Activated CD4-positive, alpha-beta memory T cell treated with anti-CD3 and anti-CD28 coated beads, Interleukin-2, amount 10 ng/mL, durations not matched to agents 7 days and 5 days (primary cell): ENCODE measurements around the gene PDE4D. TPM values are rescaled to one million over a fixed set of nuclear protein-coding genes. Genes with fewer than 3 reads are reported as not detected.

Experiments
- CTCF ChIA-PET: fragments of 350-600 bp; sonication (Branson Sonifier 250); formaldehyde crosslinking; loops from one replicate; lab custom pipeline; 2021; ENCODE audit warnings: antibody characterized with exemption, inconsistent platforms; lab: Charles Lee
- POLR2A ChIA-PET: fragments of 350-600 bp; sonication (Branson Sonifier 250); formaldehyde crosslinking; loops from one replicate; lab custom pipeline; 2021; ENCODE audit warnings: antibody characterized with exemption; lab: Charles Lee
- DNase-seq: peaks from one replicate; pipeline ENCODE4 v3.0.0-alpha.2; 2020
- H3K27ac Mint-ChIP-seq: one replicate; pipeline ENCODE4 v1.8.0; 2021; ENCODE audit warnings: mild to moderate bottlenecking, mixed read lengths
- H3K27me3 Mint-ChIP-seq: one replicate; pipeline ENCODE4 v1.8.0; 2021; ENCODE audit warnings: mixed read lengths
- H3K36me3 Mint-ChIP-seq: one replicate; pipeline ENCODE4 v1.8.0; 2021; ENCODE audit warnings: low read depth, mixed read lengths
- H3K4me1 Mint-ChIP-seq: one replicate; pipeline ENCODE4 v1.8.0; 2021; ENCODE audit warnings: mixed read lengths
- H3K4me3 Mint-ChIP-seq: one replicate; pipeline ENCODE4 v1.8.0; 2021; ENCODE audit warnings: mild to moderate bottlenecking, mixed read lengths
- H3K9me3 Mint-ChIP-seq: one replicate; pipeline ENCODE4 v1.8.0; 2021; ENCODE audit warnings: mixed read lengths
- total RNA-seq, 2 experiments: library from RNA; stranded (reverse); gene quantifications; one replicate each; pipeline ENCODE4 v1.2.3, GENCODE V29; 2021

PDE4D gene
- total RNA-seq, 2 experiments from 2014 or later = 123 to 126 TPM

DNA sequence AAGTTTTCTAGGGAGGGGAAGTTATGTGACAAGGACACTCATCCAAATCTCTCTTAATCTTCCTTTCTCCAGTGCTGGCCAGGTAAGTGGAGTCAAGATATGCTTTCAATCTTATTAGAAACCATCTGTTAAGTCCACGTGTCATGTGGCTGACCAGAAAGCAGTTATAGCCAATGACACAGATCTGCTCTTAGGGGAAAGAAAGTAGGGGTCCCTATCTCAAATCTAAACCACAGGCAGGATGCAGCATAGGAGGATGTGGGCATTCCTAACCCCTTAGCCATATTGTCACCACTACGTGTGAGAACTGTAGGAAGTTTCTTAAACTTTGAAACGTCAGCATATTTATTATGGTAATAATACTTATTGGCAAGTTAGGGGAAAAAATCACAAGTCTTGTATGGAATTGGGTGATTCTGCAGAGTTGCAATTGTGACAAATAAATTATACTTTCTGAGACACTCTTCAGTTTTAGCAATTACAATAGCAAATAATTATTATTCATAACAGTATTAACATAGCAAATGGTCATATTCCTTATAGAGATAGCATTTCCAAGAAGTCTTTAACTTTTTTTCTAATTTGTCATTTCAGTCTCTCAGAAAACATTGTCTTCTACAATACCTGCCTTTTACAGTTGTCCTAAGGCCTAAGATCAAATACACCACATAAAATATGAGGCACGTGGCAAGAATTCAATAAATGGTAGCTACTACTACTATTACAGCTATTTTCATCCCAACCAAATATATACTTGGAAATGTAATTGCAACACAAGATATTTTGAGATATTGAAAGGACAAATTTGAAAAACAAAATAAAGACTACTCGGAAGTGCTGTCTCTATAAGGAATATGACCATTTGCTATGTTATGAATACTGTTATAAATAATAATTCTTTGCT lies 236.9 kb downstream of the PDE4D start:
- H3K27ac Mint-ChIP-seq = no peak overlapping the region
- DNase-seq = no peak
- peaks cover 7% of the 10 kb centered on the region for H3K27me3 Mint-ChIP-seq
- no peaks in the 10 kb centered on the region for H3K9me3 Mint-ChIP-seq
- no peaks in the 10 kb centered on the region for H3K36me3 Mint-ChIP-seq
- CTCF ChIA-PET = interaction anchor here (1.1 kb wide), 1 partner anchor 17 kb away, joined by 3 read pairs; no protein-coding TSS in a partner anchor
- peaks cover 9% of the 10 kb centered on the region for H3K4me1 Mint-ChIP-seq
- POLR2A ChIA-PET = no interaction called here
- H3K4me3 Mint-ChIP-seq = no peak overlapping the region

DNA sequence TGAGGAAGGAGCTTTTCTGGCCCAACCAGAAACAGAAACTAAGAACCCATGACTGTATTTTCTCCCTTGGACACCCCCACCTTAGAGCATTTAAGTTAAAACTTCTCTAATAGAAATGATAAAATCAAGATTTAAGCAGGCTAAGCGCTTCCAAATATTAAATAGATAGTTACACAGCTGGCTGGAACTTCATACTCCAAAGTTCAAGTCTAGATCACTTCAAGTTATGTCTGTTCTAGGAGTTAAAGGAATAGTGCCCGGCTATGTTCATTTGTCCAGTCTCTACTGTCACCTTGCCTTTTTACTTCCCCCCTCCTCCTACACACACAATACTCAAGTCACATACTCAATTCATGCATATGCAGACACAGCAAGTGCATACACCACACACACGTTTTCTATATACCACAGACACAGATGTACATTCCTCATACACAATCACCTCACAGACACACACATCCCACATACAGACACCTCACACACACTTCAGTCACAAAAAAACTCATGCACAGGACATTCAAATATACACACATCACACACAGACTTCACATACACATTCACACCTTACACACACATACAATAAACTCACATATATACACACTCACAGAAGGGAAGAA lies 237.7 kb downstream of the PDE4D start:
- Mint-ChIP-seq H3K27ac (no peak overlapping the region), H3K27me3 (peaks cover 7% of the 10 kb centered on the region), H3K4me3 (no peak overlapping the region), H3K4me1 (peaks cover 6% of the 10 kb centered on the region), H3K36me3 (no peaks in the 10 kb centered on the region), H3K9me3 (no peaks in the 10 kb centered on the region)
- no peak for DNase-seq
- CTCF ChIA-PET = no interaction called here
- POLR2A ChIA-PET = no interaction called here

DNA sequence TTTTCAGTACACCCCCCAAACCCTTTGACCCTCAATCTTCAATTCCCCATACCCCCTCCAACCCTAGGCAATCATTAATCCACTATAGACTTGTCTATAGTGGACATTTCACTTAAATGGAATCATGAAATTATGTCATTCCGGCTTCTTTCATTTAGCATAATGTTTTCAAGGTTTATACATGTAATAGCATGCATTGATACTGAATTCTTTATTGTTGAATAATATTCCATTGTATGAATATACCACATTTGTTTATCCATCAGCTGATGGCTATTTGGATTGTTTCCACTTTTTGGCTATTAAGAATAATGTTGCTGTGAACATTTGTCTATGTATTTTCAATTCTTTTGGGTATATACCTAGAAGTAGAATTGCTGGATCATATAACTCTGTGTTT lies 238.8 kb downstream of the PDE4D start:
- CTCF ChIA-PET = interaction anchor here (0.7 kb wide), 1 partner anchor 18 kb away, joined by 3 read pairs; no protein-coding TSS in a partner anchor
- H3K4me3 Mint-ChIP-seq = no peak overlapping the region
- no peak for DNase-seq
- H3K27ac Mint-ChIP-seq = no peak overlapping the region
- H3K9me3 Mint-ChIP-seq = no peaks in the 10 kb centered on the region
- H3K27me3 Mint-ChIP-seq = peaks cover 7% of the 10 kb centered on the region
- POLR2A ChIA-PET = no interaction called here
- no peaks in the 10 kb centered on the region for H3K36me3 Mint-ChIP-seq
- peaks cover 6% of the 10 kb centered on the region for H3K4me1 Mint-ChIP-seq

DNA sequence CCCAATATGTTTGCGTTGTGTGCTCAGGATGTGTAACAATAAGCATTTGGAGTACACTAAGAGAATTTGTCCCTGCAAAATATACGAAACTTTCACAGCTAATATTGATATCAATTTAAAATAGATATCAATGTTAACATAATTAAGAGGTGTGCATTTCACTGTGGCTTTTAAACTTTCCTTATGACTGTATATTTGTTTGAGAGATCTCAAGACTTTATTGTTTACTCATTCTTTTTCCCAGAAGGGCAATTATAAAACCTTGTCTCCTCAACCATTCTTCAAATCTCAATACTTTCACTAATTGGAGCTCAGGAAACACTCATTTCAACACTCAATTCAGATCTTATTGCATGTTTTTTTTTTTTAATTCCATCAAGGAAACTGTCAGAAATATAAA lies 241.1 kb downstream of the PDE4D start:
- POLR2A ChIA-PET = no interaction called here
- Mint-ChIP-seq H3K27ac (no peak overlapping the region), H3K36me3 (no peaks in the 10 kb centered on the region), H3K4me1 (peaks cover 6% of the 10 kb centered on the region), H3K27me3 (peaks cover 7% of the 10 kb centered on the region), H3K9me3 (no peaks in the 10 kb centered on the region), H3K4me3 (no peak overlapping the region)
- CTCF ChIA-PET = no interaction called here
- no peak for DNase-seq

DNA sequence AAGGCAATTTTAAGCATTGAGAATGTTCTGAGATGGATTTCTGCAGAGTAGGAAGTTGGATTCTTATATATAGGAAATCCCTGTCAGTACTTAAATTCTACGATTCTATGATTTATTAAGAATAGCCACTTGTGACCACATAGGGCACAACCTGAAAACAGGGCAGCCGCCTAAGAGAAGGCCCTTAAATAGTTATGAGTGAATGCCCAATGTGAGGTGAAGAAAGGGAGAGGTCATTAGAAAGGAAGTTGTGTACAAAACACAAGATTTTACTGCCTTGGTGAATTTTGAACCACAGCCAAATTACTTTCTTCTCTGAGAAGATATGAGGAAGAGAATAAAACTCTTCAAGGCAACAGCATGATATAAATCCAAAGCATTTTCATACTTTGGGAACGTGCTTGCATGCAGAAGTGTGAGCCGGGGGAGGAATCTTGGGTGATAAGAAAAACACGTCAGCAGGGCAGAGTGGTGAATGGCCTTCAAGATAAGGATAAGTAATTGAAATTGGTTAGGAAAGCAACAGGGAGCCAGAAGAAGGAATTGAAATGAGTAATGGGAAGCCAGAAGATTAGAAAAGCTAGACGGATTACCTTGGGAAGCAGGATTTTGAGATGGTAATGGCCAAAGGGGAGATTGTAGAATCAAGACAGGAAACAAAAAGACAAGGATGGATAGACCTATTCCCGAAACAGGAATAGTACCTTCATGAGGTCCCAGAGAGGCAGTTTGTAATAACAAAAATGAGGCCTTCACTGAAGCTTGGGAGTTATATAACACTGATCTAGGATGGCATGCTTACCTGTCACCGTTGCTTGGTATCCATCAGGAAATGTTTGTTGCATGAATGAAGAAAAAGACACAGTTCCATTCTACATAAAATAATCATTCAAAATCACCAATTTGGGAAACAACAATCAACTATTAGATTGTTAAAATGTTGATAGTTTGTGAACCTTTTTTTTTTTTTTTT lies 244.3 kb downstream of the PDE4D start:
- no peaks in the 10 kb centered on the region for H3K36me3 Mint-ChIP-seq
- DNase-seq = no peak
- POLR2A ChIA-PET = interaction anchor here (0.6 kb wide), 1 partner anchor 199 kb away, joined by 3 read pairs; no protein-coding TSS in a partner anchor
- no peak overlapping the region for H3K27ac Mint-ChIP-seq
- no peaks in the 10 kb centered on the region for H3K27me3 Mint-ChIP-seq
- no peaks in the 10 kb centered on the region for H3K9me3 Mint-ChIP-seq
- no peak overlapping the region for H3K4me3 Mint-ChIP-seq
- CTCF ChIA-PET = no interaction called here
- H3K4me1 Mint-ChIP-seq = no peaks in the 10 kb centered on the region

DNA sequence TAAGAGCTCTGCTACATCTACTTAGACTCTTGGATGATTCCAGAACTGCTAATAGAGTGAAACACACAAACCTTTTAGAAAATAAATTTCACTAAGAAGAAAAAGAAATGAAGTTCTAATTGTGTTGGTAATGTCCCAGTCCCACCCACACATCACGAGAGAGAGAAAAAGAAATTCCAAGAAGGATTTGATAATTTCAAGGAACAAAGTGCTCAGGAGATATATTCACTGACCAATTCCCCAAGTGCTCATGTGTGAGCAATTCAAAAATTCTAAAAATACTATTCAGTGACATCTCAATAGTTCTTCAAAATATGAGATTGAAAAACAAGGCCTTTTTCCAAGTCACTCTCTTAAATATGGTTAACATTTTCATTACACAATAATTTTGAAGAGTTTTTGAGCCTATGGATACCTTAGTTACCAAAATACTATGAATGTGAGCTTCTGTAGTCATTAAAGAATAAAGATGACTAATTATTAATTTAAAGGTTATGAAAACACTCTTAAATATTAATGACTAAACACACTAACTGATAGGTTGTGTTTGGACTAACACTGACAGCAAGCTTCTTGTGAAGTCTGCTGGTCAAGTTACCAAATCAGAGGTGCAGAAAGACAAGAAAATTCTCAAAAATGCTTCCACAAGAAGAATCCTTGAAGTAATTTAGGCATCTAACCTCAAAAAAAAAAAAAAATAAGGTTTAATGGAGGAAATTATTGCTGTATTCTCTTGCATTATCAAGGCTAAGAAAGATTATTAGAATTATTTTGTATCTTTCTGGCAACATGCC lies 245.3 kb downstream of the PDE4D start:
- no peak overlapping the region for H3K4me3 Mint-ChIP-seq
- ChIA-PET POLR2A (no interaction called here), CTCF (no interaction called here)
- H3K4me1 Mint-ChIP-seq = no peaks in the 10 kb centered on the region
- no peaks in the 10 kb centered on the region for H3K36me3 Mint-ChIP-seq
- H3K27me3 Mint-ChIP-seq = no peaks in the 10 kb centered on the region
- no peaks in the 10 kb centered on the region for H3K9me3 Mint-ChIP-seq
- no peak for DNase-seq
- H3K27ac Mint-ChIP-seq = no peak overlapping the region

DNA sequence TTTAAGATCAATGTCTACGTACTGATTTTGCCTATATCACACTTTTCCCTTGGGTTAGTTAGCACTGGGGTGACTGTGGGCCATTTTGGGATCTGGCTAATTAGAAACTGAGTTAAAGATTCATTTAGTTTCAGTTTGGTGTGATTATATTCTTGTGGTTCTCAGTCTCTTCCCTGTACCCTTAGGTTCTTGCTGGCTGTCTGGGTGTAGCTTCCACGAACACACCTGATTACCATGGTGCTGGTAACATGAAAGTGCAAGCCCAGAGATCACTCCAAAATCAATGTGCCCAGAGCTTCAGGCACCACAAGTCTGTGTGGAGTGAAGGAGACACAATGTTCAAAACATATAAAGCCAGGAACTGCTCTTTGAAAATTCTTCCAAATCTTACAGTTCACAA lies 248.1 kb downstream of the PDE4D start:
- Mint-ChIP-seq H3K9me3 (no peaks in the 10 kb centered on the region), H3K36me3 (no peaks in the 10 kb centered on the region), H3K4me3 (no peak overlapping the region), H3K27me3 (peaks cover 3% of the 10 kb centered on the region), H3K4me1 (no peaks in the 10 kb centered on the region), H3K27ac (no peak overlapping the region)
- no peak for DNase-seq
- POLR2A ChIA-PET = no interaction called here
- CTCF ChIA-PET = no interaction called here

DNA sequence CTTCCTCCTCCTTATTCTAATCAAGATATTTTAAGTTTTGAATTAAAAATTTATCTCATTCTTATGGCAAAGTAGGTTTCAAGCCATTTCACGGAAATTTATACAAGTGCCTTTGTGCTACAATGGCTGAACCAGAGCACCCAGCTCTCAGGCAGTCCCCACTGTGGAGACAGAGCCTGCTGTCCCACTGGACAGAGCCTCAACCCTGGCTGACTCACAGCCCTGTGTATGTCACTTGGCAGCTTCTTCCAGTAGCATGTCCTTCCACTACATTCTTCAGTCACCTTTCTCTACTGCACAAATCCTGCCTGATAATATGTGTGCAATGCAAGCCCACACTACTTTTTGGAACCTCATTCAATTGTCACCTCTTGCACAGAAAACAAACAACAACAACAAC lies 253.1 kb downstream of the PDE4D start:
- CTCF ChIA-PET = no interaction called here
- no peaks in the 10 kb centered on the region for H3K4me1 Mint-ChIP-seq
- no peak for DNase-seq

DNA sequence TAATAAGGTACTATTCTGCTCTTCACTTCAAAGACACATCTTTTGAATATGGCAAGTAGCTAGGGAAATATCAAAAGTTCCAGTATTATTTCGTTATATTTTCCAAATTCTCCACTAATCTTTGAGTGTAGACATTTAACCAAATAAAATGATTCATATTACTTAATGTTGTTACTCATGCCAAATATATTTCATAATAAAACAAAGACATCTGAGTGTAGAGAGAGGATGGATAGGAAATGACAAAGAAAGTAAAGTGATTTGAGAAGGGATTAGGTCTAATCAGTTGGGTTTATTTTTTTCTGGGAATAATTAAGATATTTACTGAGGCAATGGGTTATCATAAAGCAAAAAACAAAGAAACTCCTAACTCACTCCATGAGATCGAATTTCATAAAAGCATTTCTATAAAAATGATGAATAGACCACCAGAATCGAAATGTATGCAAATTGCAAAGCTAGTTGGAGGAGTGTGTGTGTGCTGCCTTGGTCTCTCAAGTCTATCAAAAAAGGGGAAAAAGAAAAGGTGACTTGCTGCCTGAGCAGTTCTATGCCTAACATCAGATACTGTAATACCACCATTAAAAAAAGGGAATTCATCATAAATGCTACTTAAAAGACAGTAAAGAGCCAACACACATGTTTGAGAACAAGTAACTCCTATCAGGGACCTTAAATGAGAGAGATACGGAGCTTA lies 255.5 kb downstream of the PDE4D start:
- H3K27ac Mint-ChIP-seq = no peak overlapping the region
- no peak for DNase-seq
- ChIA-PET POLR2A (no interaction called here), CTCF (no interaction called here)
- no peak overlapping the region for H3K4me3 Mint-ChIP-seq
- H3K9me3 Mint-ChIP-seq = peaks cover 2% of the 10 kb centered on the region
- H3K36me3 Mint-ChIP-seq = no peaks in the 10 kb centered on the region
- H3K27me3 Mint-ChIP-seq = peaks cover 22% of the 10 kb centered on the region
- no peaks in the 10 kb centered on the region for H3K4me1 Mint-ChIP-seq

More for the DNA sequence above, 253.1 kb downstream of the PDE4D start:
- POLR2A ChIA-PET = no interaction called here
- Mint-ChIP-seq H3K27me3 (peaks cover 16% of the 10 kb centered on the region), H3K9me3 (no peaks in the 10 kb centered on the region), H3K36me3 (no peaks in the 10 kb centered on the region), H3K4me3 (no peak overlapping the region), H3K27ac (no peak overlapping the region)

DNA sequence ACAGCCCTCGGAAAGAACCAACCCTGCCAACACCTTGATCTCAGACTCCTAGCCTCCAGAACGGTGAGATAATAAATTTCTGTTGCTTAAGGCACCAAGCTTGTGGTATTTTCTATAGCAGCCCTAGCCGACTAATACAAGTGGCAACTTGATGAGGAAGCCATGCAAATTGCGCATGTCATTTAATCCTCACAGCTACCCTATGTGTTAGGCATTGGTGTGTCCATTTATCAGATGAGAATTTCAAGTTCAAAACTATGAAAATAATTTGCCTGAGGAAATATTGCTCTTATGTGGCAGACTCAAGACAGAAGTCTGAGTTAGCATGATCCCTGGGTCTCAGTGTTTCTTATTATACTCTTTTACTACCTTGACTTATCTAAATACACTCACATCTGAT lies 264.0 kb downstream of the PDE4D start:
- Mint-ChIP-seq H3K4me1 (no peaks in the 10 kb centered on the region), H3K9me3 (peaks cover 2% of the 10 kb centered on the region), H3K27ac (no peak overlapping the region), H3K27me3 (peaks cover 4% of the 10 kb centered on the region), H3K36me3 (no peaks in the 10 kb centered on the region), H3K4me3 (no peak overlapping the region)
- ChIA-PET POLR2A (no interaction called here), CTCF (no interaction called here)
- no peak for DNase-seq

DNA sequence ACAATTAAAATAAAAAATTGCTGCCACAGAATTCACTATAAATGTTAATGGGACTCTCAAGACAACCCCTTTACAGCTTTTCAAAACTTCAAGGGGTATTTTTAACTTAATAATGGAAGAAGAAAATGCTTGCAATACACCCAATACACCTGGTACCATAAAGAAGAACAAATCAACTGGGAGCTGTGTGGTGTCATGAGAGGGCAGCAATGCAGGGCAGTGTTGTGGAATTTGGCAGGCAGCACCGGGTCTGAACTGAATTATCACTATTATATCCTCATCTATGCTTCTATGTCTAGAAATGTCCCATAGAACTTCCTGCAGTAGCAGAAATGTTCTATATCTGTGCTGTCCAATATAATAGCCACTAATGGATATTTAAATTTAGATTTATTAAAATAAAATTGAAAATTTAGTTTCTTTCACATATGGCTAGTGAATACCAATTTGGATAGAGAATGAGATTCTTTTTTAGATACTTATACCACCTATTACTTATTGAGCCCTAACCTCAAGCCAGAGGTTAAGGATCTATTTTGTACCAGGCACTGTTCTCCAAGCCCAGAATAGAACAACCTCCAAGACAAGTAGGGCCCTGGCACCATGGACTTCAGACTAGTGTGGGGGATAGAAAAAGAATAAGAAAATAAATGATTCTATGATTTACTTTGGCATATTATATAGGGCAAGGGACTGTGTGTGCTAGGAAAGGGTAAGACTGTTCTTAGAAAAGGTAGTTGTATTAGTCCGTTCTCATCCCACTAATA lies 265.3 kb downstream of the PDE4D start:
- Mint-ChIP-seq H3K36me3 (no peaks in the 10 kb centered on the region), H3K4me1 (no peaks in the 10 kb centered on the region)

More for the DNA sequence above, 265.3 kb downstream of the PDE4D start:
- no peak overlapping the region for H3K4me3 Mint-ChIP-seq
- H3K27me3 Mint-ChIP-seq = no peaks in the 10 kb centered on the region
- no peak overlapping the region for H3K27ac Mint-ChIP-seq
- H3K9me3 Mint-ChIP-seq = no peaks in the 10 kb centered on the region
- DNase-seq = no peak
- POLR2A ChIA-PET = no interaction called here
- CTCF ChIA-PET = no interaction called here
